KMS-11 (cell line): Measurements from ENCODE around the gene ADD2.
"Not testable (repeated sequence)": the region's sequence is repeated elsewhere in the genome, so short reads cannot be mapped to it uniquely, and the experiment has no call there.

ENCODE experiments used
- H2AFZ ChIP-seq: fragments of 200-600 bp; sonication (generic); 2 replicates; pipeline ENCODE4 v1.6.1; 2016; ENCODE audit warnings: antibody characterized with exemption, mixed run types, low read depth
- H3K27ac ChIP-seq: fragments of 200-600 bp; sonication (generic); 2 replicates; pipeline ENCODE4 v1.6.1; 2016; ENCODE audit warnings: mild to moderate bottlenecking, mixed run types
- H3K27me3 ChIP-seq: fragments of 200-600 bp; sonication (generic); 2 replicates; pipeline ENCODE4 v1.6.1; 2017; ENCODE audit warnings: mild to moderate bottlenecking, low read depth, mixed run types, moderate library complexity; ENCODE audit not compliant: insufficient read depth
- H3K36me3 ChIP-seq: fragments of 200-600 bp; sonication (generic); 2 replicates; pipeline ENCODE4 v1.6.1; 2017; ENCODE audit warnings: mild to moderate bottlenecking, mixed run types; ENCODE audit not compliant: insufficient read depth
- H3K4me1 ChIP-seq: fragments of 200-600 bp; sonication (generic); 2 replicates; pipeline ENCODE4 v1.6.1; 2016; ENCODE audit warnings: mild to moderate bottlenecking, low read depth, mixed run types; ENCODE audit not compliant: poor library complexity, severe bottlenecking
- H3K4me2 ChIP-seq: fragments of 200-600 bp; sonication (generic); 2 replicates; pipeline ENCODE4 v1.7.0; 2016; ENCODE audit warnings: mild to moderate bottlenecking, mixed run types
- H3K4me3 ChIP-seq: fragments of 200-600 bp; sonication (generic); IDR thresholded peaks from 2 replicates; pipeline ENCODE4 v1.6.1; 2017; ENCODE audit warnings: low read depth, low read length, mixed read lengths; ENCODE audit not compliant: insufficient read depth
- H3K79me2 ChIP-seq: fragments of 200-600 bp; sonication (generic); 2 replicates; pipeline ENCODE4 v1.6.1; 2016; ENCODE audit warnings: low read depth, mixed run types; ENCODE audit not compliant: insufficient read depth
- H3K9ac ChIP-seq: fragments of 200-600 bp; sonication (generic); 2 replicates; pipeline ENCODE4 v1.6.1; 2016; ENCODE audit warnings: mild to moderate bottlenecking, mixed run types
- H4K20me1 ChIP-seq: fragments of 200-600 bp; sonication (generic); 2 replicates; pipeline ENCODE4 v1.6.1; 2016; ENCODE audit warnings: mild to moderate bottlenecking, mixed run types; ENCODE audit not compliant: insufficient read depth
- CTCF ChIP-seq: fragments of 200-600 bp; sonication (generic); conservative IDR thresholded peaks from 2 replicates; pipeline ENCODE4 v1.6.1; 2017; ENCODE audit warnings: low read depth, mild to moderate bottlenecking, antibody characterized with exemption, low read length, moderate library complexity, mixed read lengths

The ADD2 gene

GRCh38 chr2:70744397-70744796 is 23.6 kb downstream of the ADD2 start:
- H3K4me2 ChIP-seq, result no peak overlapping the region
- H4K20me1 ChIP-seq, result no peaks in the 10 kb centered on the region
- H3K27ac ChIP-seq, result no peak overlapping the region
- H3K4me3 ChIP-seq, result no peak overlapping the region
- no peaks in the 10 kb centered on the region; the same call in 1 of the 2 replicates for H3K36me3 ChIP-seq
- H3K27me3 ChIP-seq, result no peaks in the 10 kb centered on the region
- peaks cover 26% of the 10 kb centered on the region for H3K79me2 ChIP-seq
- H3K4me1 ChIP-seq, result peaks cover 12% of the 10 kb centered on the region
- H2AFZ ChIP-seq, result no peak overlapping the region
- TF ChIP-seq CTCF, result no peak
- H3K9ac ChIP-seq, result no peak overlapping the region

GRCh38 chr2:70743677-70744076 is 24.3 kb downstream of the ADD2 start:
- Histone ChIP-seq H4K20me1 (no peaks in the 10 kb centered on the region), H2AFZ (no peak overlapping the region), H3K27me3 (no peaks in the 10 kb centered on the region), H3K4me2 (no peak overlapping the region), H3K4me1 (peaks cover 9% of the 10 kb centered on the region), H3K27ac (no peak overlapping the region), H3K9ac (no peak overlapping the region), H3K36me3 (no peaks in the 10 kb centered on the region; the same call in 1 of the 2 replicates), H3K4me3 (no peak overlapping the region), H3K79me2 (peaks cover 18% of the 10 kb centered on the region)
- no peak for TF ChIP-seq CTCF

- Histone ChIP-seq H3K4me2 (no peak overlapping the region), H3K27ac (no peak overlapping the region), H4K20me1 (no peaks in the 10 kb centered on the region), H3K4me1 (peaks cover 5% of the 10 kb centered on the region), H3K9ac (no peak overlapping the region), H3K27me3 (no peaks in the 10 kb centered on the region), H3K36me3 (no peaks in the 10 kb centered on the region; the same call in 1 of the 2 replicates), H3K79me2 (peaks cover 18% of the 10 kb centered on the region), H2AFZ (no peak overlapping the region), H3K4me3 (no peak overlapping the region)
- TF ChIP-seq CTCF, result no peak
Measured at GRCh38 chr2:70743068-70743467, 24.9 kb downstream of the ADD2 start.

- H4K20me1 ChIP-seq, result not testable (repeated sequence)
Measured at GRCh38 chr2:70739492-70739891, 28.5 kb downstream of the ADD2 start.

GRCh38 chr2:70738159-70738558 is 29.8 kb downstream of the ADD2 start:
- Histone ChIP-seq H3K79me2 (peaks cover 29% of the 10 kb centered on the region), H3K4me2 (no peak overlapping the region)

More at GRCh38 chr2:70739492-70739891, 28.5 kb downstream of the ADD2 start:
- H3K9ac ChIP-seq, H3K4me2 ChIP-seq, H3K4me1 ChIP-seq, H2AFZ ChIP-seq, H3K27me3 ChIP-seq, H3K36me3 ChIP-seq, H3K27ac ChIP-seq, H3K4me3 ChIP-seq: not testable (repeated sequence)
- H3K79me2 ChIP-seq, result peaks cover 29% of the 10 kb centered on the region

More at GRCh38 chr2:70738159-70738558, 29.8 kb downstream of the ADD2 start:
- no peaks in the 10 kb centered on the region for H4K20me1 ChIP-seq
- no peak overlapping the region for H3K4me3 ChIP-seq
- no peaks in the 10 kb centered on the region for H3K4me1 ChIP-seq
- no peak overlapping the region for H2AFZ ChIP-seq
- no peak overlapping the region for H3K9ac ChIP-seq
- no peaks in the 10 kb centered on the region for H3K27me3 ChIP-seq
- no peak for TF ChIP-seq CTCF
- H3K36me3 ChIP-seq, result no peaks in the 10 kb centered on the region; the same call in 1 of the 2 replicates
- no peak overlapping the region for H3K27ac ChIP-seq
